ENCODE data around the gene SLC39A8. TPM values are rescaled to one million over a fixed set of nuclear protein-coding genes. Genes with fewer than 3 reads are reported as not detected.

The SLC39A8 gene
- polyA plus RNA-seq, 2 of the 4 experiments (the other 2 are of a cell fraction) = 14.1 to 20.4 TPM

DNA sequence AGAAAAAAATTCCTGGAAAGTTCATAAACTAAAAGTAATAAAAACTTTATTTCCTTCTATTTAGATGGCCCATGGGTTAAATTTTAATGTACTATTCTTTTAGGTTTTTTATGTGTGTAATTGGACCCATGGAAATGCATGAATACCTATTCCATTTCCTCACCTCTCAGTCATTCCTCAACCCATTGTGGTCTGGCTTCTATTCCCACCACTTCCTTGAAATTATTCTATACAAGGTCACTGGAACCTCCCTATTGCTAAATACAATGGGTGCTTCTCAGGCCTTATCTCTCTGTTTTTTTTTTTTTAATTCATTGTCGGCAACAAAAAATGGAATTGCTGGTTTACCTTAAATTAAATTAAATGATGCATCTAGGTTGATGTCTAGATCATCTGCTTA, 17.2 kb downstream of the SLC39A8 start (continued):
- TF ChIP-seq CBX2 (IDR thresholded peaks at IDR 0.05; ENCODE audit: borderline replicate concordance, low read depth) (no peak), CEBPB (IDR thresholded peaks at IDR 0.05) (no peak), MAZ (IDR thresholded peaks at IDR 0.05; ENCODE audit: borderline replicate concordance, low read depth, low read length) (no peak), SREBF2 (IDR thresholded peaks at IDR 0.05) (no peak), NPAS2 (CRISPR knock-in tag; IDR thresholded peaks at IDR 0.05; ENCODE audit: borderline replicate concordance) (no peak), POLR2A (IDR thresholded peaks at IDR 0.05; ENCODE audit: low read length) (no peak), KDM1A (IDR thresholded peaks at IDR 0.05; ENCODE audit: low read depth) (no peak)
- TF ChIP-seq, protein P1, sequence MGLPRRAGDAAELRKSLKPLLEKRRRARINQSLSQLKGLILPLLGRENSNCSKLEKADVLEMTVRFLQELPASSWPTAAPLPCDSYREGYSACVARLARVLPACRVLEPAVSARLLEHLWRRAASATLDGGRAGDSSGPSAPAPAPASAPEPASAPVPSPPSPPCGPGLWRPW (IDR thresholded peaks at IDR 0.05) = no peak

DNA sequence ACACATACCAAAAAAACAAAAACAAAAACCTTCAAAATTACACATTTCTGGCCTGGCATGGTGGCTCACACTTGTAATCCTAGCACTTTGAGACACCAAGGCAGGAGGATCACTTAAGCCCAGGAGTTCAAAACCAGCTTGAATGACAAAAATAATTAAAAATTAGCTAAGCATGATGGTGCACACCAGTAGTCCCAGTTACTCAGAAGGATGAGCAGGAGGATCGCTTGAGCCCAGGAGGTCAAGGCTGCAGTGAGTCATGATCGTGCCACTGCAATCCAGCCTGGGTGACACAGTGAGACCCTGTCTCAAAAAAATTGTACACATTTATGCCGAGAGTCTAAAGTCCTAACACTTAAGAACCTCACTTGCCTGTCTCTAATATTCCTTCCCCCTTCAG, 18.3 kb downstream of the SLC39A8 start:
- 82% methylated on average over 3 of the region's 3 CpGs for WGBS (ENCODE audit: missing lambda C conversion rate)
- TF ChIP-seq SMC3 (IDR thresholded peaks at IDR 0.05) (no peak), SREBF2 (IDR thresholded peaks at IDR 0.05) (no peak), JUNB (IDR thresholded peaks at IDR 0.05) (no peak), CBX2 (IDR thresholded peaks at IDR 0.05; ENCODE audit: borderline replicate concordance, low read depth) (no peak), NPAS2 (CRISPR knock-in tag; IDR thresholded peaks at IDR 0.05; ENCODE audit: borderline replicate concordance) (no peak), TP53 (CRISPR knock-in tag; IDR thresholded peaks at IDR 0.05) (no peak), EHMT2 (IDR thresholded peaks at IDR 0.05; ENCODE audit: low read depth) (no peak), RNF2 (IDR thresholded peaks at IDR 0.05; ENCODE audit: borderline replicate concordance, low read depth) (no peak), POLR2A (IDR thresholded peaks at IDR 0.05; ENCODE audit: low read length) (no peak), ZFP36 (IDR thresholded peaks at IDR 0.05; ENCODE audit: borderline replicate concordance, partially characterized antibody) (no peak), ESRRA (IDR thresholded peaks at IDR 0.05; ENCODE audit: borderline replicate concordance, low read length) (no peak), NFE2L2 (conservative IDR thresholded peaks at IDR 0.05; ENCODE audit: low read length) (no peak), MAZ (IDR thresholded peaks at IDR 0.05; ENCODE audit: borderline replicate concordance, low read depth, low read length) (no peak), HOXA7 (CRISPR knock-in tag; IDR thresholded peaks at IDR 0.05) (no peak)
- TF ChIP-seq, protein P2, sequence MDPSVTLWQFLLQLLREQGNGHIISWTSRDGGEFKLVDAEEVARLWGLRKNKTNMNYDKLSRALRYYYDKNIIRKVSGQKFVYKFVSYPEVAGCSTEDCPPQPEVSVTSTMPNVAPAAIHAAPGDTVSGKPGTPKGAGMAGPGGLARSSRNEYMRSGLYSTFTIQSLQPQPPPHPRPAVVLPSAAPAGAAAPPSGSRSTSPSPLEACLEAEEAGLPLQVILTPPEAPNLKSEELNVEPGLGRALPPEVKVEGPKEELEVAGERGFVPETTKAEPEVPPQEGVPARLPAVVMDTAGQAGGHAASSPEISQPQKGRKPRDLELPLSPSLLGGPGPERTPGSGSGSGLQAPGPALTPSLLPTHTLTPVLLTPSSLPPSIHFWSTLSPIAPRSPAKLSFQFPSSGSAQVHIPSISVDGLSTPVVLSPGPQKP (IDR thresholded peaks at IDR 0.05; ENCODE audit: low read depth, low read length) = no peak
- TF ChIP-seq, protein P1 (IDR thresholded peaks at IDR 0.05) = no peak
- TF ChIP-seq, protein P3, sequence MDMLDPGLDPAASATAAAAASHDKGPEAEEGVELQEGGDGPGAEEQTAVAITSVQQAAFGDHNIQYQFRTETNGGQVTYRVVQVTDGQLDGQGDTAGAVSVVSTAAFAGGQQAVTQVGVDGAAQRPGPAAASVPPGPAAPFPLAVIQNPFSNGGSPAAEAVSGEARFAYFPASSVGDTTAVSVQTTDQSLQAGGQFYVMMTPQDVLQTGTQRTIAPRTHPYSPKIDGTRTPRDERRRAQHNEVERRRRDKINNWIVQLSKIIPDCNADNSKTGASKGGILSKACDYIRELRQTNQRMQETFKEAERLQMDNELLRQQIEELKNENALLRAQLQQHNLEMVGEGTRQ (IDR thresholded peaks at IDR 0.05) = no peak
- DNase-seq (ENCODE audit: low read depth in 1 of 2, low spot score in 1 of 2) = no peak
- ChIA-PET POLR2A (no interaction called here), CTCF (no interaction called here)
- H3K9me3 ChIP-seq = no peaks in the 10 kb centered on the region
- FAIRE-seq = no peak
- 0 out of 3 replicates have a peak, but pooled peaks cover 3% of the 10 kb centered on the region for H3K4me1 ChIP-seq
- H3K4me3 ChIP-seq = no peak overlapping the region
- no peak for ATAC-seq
- H3K4me2 ChIP-seq = no peak overlapping the region
- no peak overlapping the region for H3K27ac ChIP-seq

DNA sequence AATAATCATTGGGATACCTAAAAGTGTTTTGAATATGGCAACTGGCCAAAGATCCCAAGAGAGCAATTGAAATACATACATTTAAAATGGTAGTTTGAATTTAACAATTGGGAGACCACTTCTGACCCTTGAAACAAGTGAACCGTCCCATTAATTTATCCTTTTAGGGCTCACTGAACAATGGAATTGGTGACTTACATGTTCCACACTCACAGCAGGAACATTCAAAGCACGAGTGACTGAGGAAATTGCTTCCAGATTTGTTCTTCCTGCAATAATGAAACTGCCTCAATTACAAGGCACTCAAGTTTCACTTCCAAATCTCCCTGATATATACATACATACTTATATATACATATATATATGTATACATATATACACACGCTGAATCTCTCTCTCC, 20.6 kb downstream of the SLC39A8 start:
- Histone ChIP-seq H3K4me1 (0 out of 3 replicates have a peak, but pooled peaks cover 3% of the 10 kb centered on the region), H3K4me3 (no peak overlapping the region), H3K27ac (no peak overlapping the region), H3K9me3 (no peaks in the 10 kb centered on the region), H3K4me2 (no peak overlapping the region)
- DNase-seq (ENCODE audit: low read depth in 1 of 2, low spot score in 1 of 2) (no peak), FAIRE-seq (no peak), ATAC-seq (no peak)
- WGBS (ENCODE audit: missing lambda C conversion rate) = 86% methylated on average over 3 of the region's 3 CpGs
- ChIA-PET POLR2A (no interaction called here), CTCF (no interaction called here)
- TF ChIP-seq KDM5A (IDR thresholded peaks at IDR 0.05) (no peak), POLR2A (IDR thresholded peaks at IDR 0.05; ENCODE audit: low read length) (no peak), ESRRA (IDR thresholded peaks at IDR 0.05; ENCODE audit: borderline replicate concordance, low read length) (no peak), RFX5 (IDR thresholded peaks at IDR 0.05) (no peak), RNF2 (IDR thresholded peaks at IDR 0.05; ENCODE audit: borderline replicate concordance, low read depth) (no peak), RARB (CRISPR knock-in tag; IDR thresholded peaks at IDR 0.05) (no peak), EHMT2 (IDR thresholded peaks at IDR 0.05; ENCODE audit: low read depth) (no peak)
- TF ChIP-seq, protein P4, sequence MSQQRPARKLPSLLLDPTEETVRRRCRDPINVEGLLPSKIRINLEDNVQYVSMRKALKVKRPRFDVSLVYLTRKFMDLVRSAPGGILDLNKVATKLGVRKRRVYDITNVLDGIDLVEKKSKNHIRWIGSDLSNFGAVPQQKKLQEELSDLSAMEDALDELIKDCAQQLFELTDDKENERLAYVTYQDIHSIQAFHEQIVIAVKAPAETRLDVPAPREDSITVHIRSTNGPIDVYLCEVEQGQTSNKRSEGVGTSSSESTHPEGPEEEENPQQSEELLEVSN (IDR thresholded peaks at IDR 0.05; ENCODE audit: borderline replicate concordance, low read depth) = no peak
